Breast epithelium (tissue), 3 donors: Measurements from ENCODE around the gene LRRC45.

Experiments
- CTCF ChIP-seq, 3 donors: fragments of 450-650 bp; IDR thresholded peaks; one replicate each; pipeline ENCODE4 v1.5.1; 2016 to 2017; ENCODE audit warnings: antibody characterized with exemption in 3 of 3, mild to moderate bottlenecking in 3 of 3, moderate library complexity in 3 of 3
- POLR2A ChIP-seq: fragments of 450-650 bp; IDR thresholded peaks from one replicate; pipeline ENCODE4 v1.6.1; 2016; ENCODE audit warnings: antibody characterized with exemption, mild to moderate bottlenecking, moderate library complexity

DNA sequence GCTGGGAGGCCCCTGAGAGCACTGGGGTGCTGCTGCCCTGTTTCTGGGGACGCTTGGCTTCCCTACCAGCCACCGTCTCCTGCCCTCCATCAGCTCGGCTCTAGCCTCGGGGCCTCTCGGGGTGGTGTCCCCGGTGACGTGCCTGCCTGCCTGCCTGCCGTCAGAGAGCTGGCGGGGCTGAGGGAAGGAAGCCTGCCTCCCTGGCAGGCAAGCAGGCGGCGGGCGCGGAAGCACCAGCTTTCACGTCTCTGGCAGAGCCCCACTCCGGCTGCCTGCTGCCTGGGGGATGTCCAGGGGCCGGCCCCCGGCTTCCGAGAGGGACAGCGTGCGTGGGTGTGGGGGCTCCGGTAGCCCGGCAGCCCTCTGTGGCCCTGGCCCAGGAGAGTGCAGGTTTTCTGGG, 9.8 kb upstream of the LRRC45 start:
- TF ChIP-seq CTCF (IDR thresholded peaks at IDR 0.05), result no peak
- no peak for TF ChIP-seq POLR2A
